HG02852 (cell line): Measurements from ENCODE around the gene GDE1.
A peak's percentile ranks its signal among the peaks of the same experiment; 100 is the strongest.

Experiments used
- ATAC-seq: cut with Tn5 transposase; IDR thresholded peaks from one replicate; pipeline ENCODE4 v1.9.1; 2021; ENCODE audit warnings: mild to moderate bottlenecking, moderate library complexity; ENCODE audit not compliant: unreplicated experiment

Gene GDE1

GRCh38 chr16:19524356-19524615 lies 2.4 kb upstream of the GDE1 start:
- no peak for ATAC-seq

GRCh38 chr16:19523559-19524355 lies 1.9 kb upstream of the GDE1 start, which contains the start of gene CCP110:
TSS of gene CCP110 (plus strand) at chr16:19523942. CDS start at chr16:19527882, 3,940 bp downstream.
- ATAC-seq, result peak; percentile 71

GRCh38 chr16:19523184-19523558 lies 1.3 kb upstream of the GDE1 start:
- ATAC-seq, result no peak

- ATAC-seq, result no peak
Measured at GRCh38 chr16:19522760-19523159, 862 bp upstream of the GDE1 start.

GRCh38 chr16:19522397-19522732 lies 467 bp upstream of the GDE1 start:
- ATAC-seq, result no peak

- no peak for ATAC-seq
Measured at GRCh38 chr16:19520861-19521331, 1.0 kb downstream of the GDE1 start.

GRCh38 chr16:19518388-19518787 lies 3.5 kb downstream of the GDE1 start:
- ATAC-seq, result no peak

GRCh38 chr16:19517424-19518089 lies 4.3 kb downstream of the GDE1 start:
- ATAC-seq, result no peak

GRCh38 chr16:19515757-19516156 lies 6.1 kb downstream of the GDE1 start:
- no peak for ATAC-seq

GRCh38 chr16:19513377-19514053 lies 8.4 kb downstream of the GDE1 start:
- ATAC-seq, result no peak

GRCh38 chr16:19512297-19512696 lies 9.6 kb downstream of the GDE1 start:
- no peak for ATAC-seq

- no peak for ATAC-seq
Measured at GRCh38 chr16:19507867-19508266, 14.0 kb downstream of the GDE1 start.

GRCh38 chr16:19506965-19507364 lies 14.9 kb downstream of the GDE1 start:
- no peak for ATAC-seq

GRCh38 chr16:19505600-19506303 lies 16.1 kb downstream of the GDE1 start:
- ATAC-seq, result no peak

- no peak for ATAC-seq
Measured at GRCh38 chr16:19503461-19504075, 18.3 kb downstream of the GDE1 start.

- no peak for ATAC-seq
Measured at GRCh38 chr16:19502395-19503131, 19.3 kb downstream of the GDE1 start.

GRCh38 chr16:19499481-19499880 lies 22.4 kb downstream of the GDE1 start:
- no peak for ATAC-seq

- ATAC-seq, result no peak
Measured at GRCh38 chr16:19499006-19499405, 22.9 kb downstream of the GDE1 start.

GRCh38 chr16:19497176-19497575 lies 24.7 kb downstream of the GDE1 start:
- ATAC-seq, result no peak

- no peak for ATAC-seq
Measured at GRCh38 chr16:19490619-19491018, 31.3 kb downstream of the GDE1 start.
